Liver (tissue), 9 donors: Measurements from ENCODE around the gene C22orf23. TPM values are rescaled to one million over a fixed set of nuclear protein-coding genes. Genes with fewer than 3 reads are reported as not detected.

Experiments used
- DNase-seq: peaks from one replicate; pipeline ENCODE4 v3.0.0-alpha.2; 2017; ENCODE audit warnings: low spot score
- H3K27ac ChIP-seq, 2 donors: one replicate each; pipeline ENCODE4 v1.7.0; 2013; ENCODE audit warnings: inconsistent platforms in 2 of 2, low read length in 2 of 2, control low read depth in 1 of 2, low read depth in 1 of 2, mild to moderate bottlenecking in 1 of 2
- H3K27me3 ChIP-seq, 4 donors: one replicate each; pipeline versions ENCODE4 v1.6.1 to v1.7.0; 2013; ENCODE audit warnings: low read length in 3 of 4, inconsistent platforms in 1 of 4, mild to moderate bottlenecking in 1 of 4, moderate library complexity in 1 of 4; ENCODE audit not compliant: control insufficient read depth in 4 of 4, insufficient read depth in 4 of 4
- H3K36me3 ChIP-seq, 4 donors: one replicate each; pipeline versions ENCODE4 v1.6.1 to v1.7.0; 2013; ENCODE audit warnings: low read length in 3 of 4, mild to moderate bottlenecking in 3 of 4, low read depth in 1 of 4, moderate library complexity in 1 of 4; ENCODE audit not compliant: control insufficient read depth in 4 of 4, insufficient read depth in 3 of 4
- H3K4me1 ChIP-seq, 4 donors: one replicate each; pipeline versions ENCODE4 v1.6.1 to v1.7.0; 2013; ENCODE audit warnings: low read length in 3 of 4, mild to moderate bottlenecking in 3 of 4, moderate library complexity in 1 of 4; ENCODE audit not compliant: control insufficient read depth in 4 of 4, insufficient read depth in 4 of 4
- H3K4me3 ChIP-seq, 3 donors: one replicate each; pipeline versions ENCODE4 v1.6.1 to v1.7.0; 2013; ENCODE audit warnings: low read length in 3 of 3, control low read depth in 1 of 3, low read depth in 1 of 3, mild to moderate bottlenecking in 1 of 3
- H3K9ac ChIP-seq, 2 donors: one replicate each; pipeline ENCODE4 v1.7.0; 2013; ENCODE audit warnings: low read length in 2 of 2, mild to moderate bottlenecking in 2 of 2, moderate library complexity in 2 of 2, control low read depth in 1 of 2, low read depth in 1 of 2
- H3K9me3 ChIP-seq, 4 donors: one replicate each; pipeline versions ENCODE4 v1.6.1 to v1.7.0; 2013; ENCODE audit warnings: low read length in 3 of 4; ENCODE audit not compliant: control insufficient read depth in 4 of 4
- ATF3 ChIP-seq: IDR thresholded peaks from 2 replicates; pipeline ENCODE4 v1.6.1; 2016; ENCODE audit warnings: antibody characterized with exemption
- CTCF ChIP-seq: fragments of 150-350 bp; IDR thresholded peaks from 2 replicates; pipeline ENCODE4 v1.5.1; 2017; ENCODE audit warnings: improper control_type of control experiment, low read depth, low read length; ENCODE audit not compliant: missing input control
- EGR1 ChIP-seq, 2 donors: IDR thresholded peaks; 2 replicates each; pipeline ENCODE4 v1.6.1; 2016 to 2018; ENCODE audit warnings: antibody characterized with exemption in 2 of 2, low read depth in 2 of 2
- FOXA1 ChIP-seq: IDR thresholded peaks from 2 replicates; pipeline ENCODE4 v1.6.1; 2016; ENCODE audit warnings: antibody characterized with exemption
- FOXA2 ChIP-seq: IDR thresholded peaks from 2 replicates; pipeline ENCODE4 v1.6.1; 2016; ENCODE audit warnings: antibody characterized with exemption
- GABPA ChIP-seq, 2 donors: IDR thresholded peaks in 1 of 2; conservative IDR thresholded peaks in 1 of 2; 2 replicates each; pipeline ENCODE4 v1.6.1; 2016; ENCODE audit warnings: antibody characterized with exemption in 2 of 2, mild to moderate bottlenecking in 1 of 2, moderate library complexity in 1 of 2
- HNF4A ChIP-seq, 2 donors: conservative IDR thresholded peaks; 2 replicates each; pipeline ENCODE4 v1.6.1; 2016; ENCODE audit warnings: antibody characterized with exemption in 2 of 2, mild to moderate bottlenecking in 2 of 2
- HNF4G ChIP-seq: IDR thresholded peaks from 2 replicates; pipeline ENCODE4 v1.6.1; 2016; ENCODE audit warnings: antibody characterized with exemption
- JUND ChIP-seq, 2 donors: IDR thresholded peaks; 2 replicates each; pipeline ENCODE4 v1.6.1; 2016; ENCODE audit warnings: antibody characterized with exemption in 2 of 2
- MAX ChIP-seq: IDR thresholded peaks from 2 replicates; pipeline ENCODE4 v1.6.1; 2016; ENCODE audit warnings: antibody characterized with exemption
- NR2F2 ChIP-seq: IDR thresholded peaks from 2 replicates; pipeline ENCODE4 v1.6.1; 2016; ENCODE audit warnings: antibody characterized with exemption
- RAD21 ChIP-seq, 2 donors: IDR thresholded peaks; 2 replicates each; pipeline ENCODE4 v1.6.1; 2016; ENCODE audit warnings: antibody characterized with exemption in 2 of 2, mild to moderate bottlenecking in 2 of 2
- REST ChIP-seq: IDR thresholded peaks from 2 replicates; pipeline ENCODE4 v1.6.1; 2016; ENCODE audit warnings: antibody characterized with exemption, mild to moderate bottlenecking
- RXRA ChIP-seq, 2 donors: IDR thresholded peaks; 2 replicates each; pipeline ENCODE4 v1.6.1; 2017 to 2018; ENCODE audit warnings: antibody characterized with exemption in 2 of 2, mild to moderate bottlenecking in 1 of 2
- SP1 ChIP-seq: IDR thresholded peaks from 2 replicates; pipeline ENCODE4 v1.6.1; 2018; ENCODE audit warnings: antibody characterized with exemption, mild to moderate bottlenecking
- TAF1 ChIP-seq: conservative IDR thresholded peaks from 2 replicates; pipeline ENCODE4 v1.6.1; 2016; ENCODE audit warnings: antibody characterized with exemption, mild to moderate bottlenecking
- ZBTB33 ChIP-seq: IDR thresholded peaks from 2 replicates; pipeline ENCODE4 v1.6.1; 2016; ENCODE audit warnings: antibody characterized with exemption
- WGBS: extraction: QIAGEN DNeasy Blood & Tissue Kit; methylation state at CpG from one replicate; pipeline ENCODE4 v1.1.7; 2013; 5-methylcytosine and 5-hydroxymethylcytosine counted together
- polyA plus RNA-seq, 2 donors: library from polyadenylated mRNA; stranded (reverse) in 1 of 2; unstranded in 1 of 2; fragments of 200-250 nt in 1 of 2; fragments of >200 nt in 1 of 2; fragmentation: Nextera tagmentation in 1 of 2; extraction: Ambion mirVana in 1 of 2; gene quantifications; one replicate each; pipeline versions ENCODE4 v1.2.1 to v1.2.3, GENCODE V29; 2013 to 2015
- total RNA-seq, 2 donors: library from RNA; depleted of rRNA; stranded (reverse); fragments of >200 nt; gene quantifications; one replicate each; pipeline ENCODE4 v1.2.3, GENCODE V29; 2014
- donor health status: healthy.
- donor health status: healthy.
- donor health status: healthy.
- donor health status: healthy.
- donor health status: healthy.

Gene C22orf23
- total and polyA plus RNA-seq, 4 donors, result 0.02 TPM; not detected in 3

GRCh38 chr22:37996079-37996478 is 42.7 kb upstream of the C22orf23 start:
- H3K27ac ChIP-seq, result no peak overlapping the region
- 66% methylated on average over 4 of the region's 4 CpGs for WGBS
- no peak overlapping the region for H3K4me3 ChIP-seq
- TF ChIP-seq FOXA2 (no peak), RXRA (IDR thresholded peaks at IDR 0.05) (no peak), CTCF (no peak), MAX (no peak), REST (no peak), GABPA (IDR thresholded peaks at IDR 0.05 in 1 of 2, conservative IDR thresholded peaks at IDR 0.05 in 1 of 2) (no peak), EGR1 (IDR thresholded peaks at IDR 0.05; ENCODE audit: low read depth in 2 of 2) (no peak), HNF4G (no peak), JUND (IDR thresholded peaks at IDR 0.05) (no peak), ATF3 (no peak), NR2F2 (no peak), RAD21 (IDR thresholded peaks at IDR 0.05) (no peak), SP1 (no peak)
- DNase-seq, result no peak
- no peaks in the 10 kb centered on the region for H3K9me3 ChIP-seq
- H3K36me3 ChIP-seq, result no peaks in the 10 kb centered on the region
- no peak overlapping the region for H3K9ac ChIP-seq
- H3K27me3 ChIP-seq, result no peaks in the 10 kb centered on the region
- no peaks in the 10 kb centered on the region for H3K4me1 ChIP-seq

- H3K4me3 ChIP-seq, result no peak overlapping the region
- no peak for DNase-seq
- H3K9me3 ChIP-seq, result no peaks in the 10 kb centered on the region
- no peak for TF ChIP-seq EGR1 (IDR thresholded peaks at IDR 0.05; ENCODE audit: low read depth in 2 of 2)
- TF ChIP-seq ZBTB33, result no peak
- TF ChIP-seq SP1, result no peak
- no peak for TF ChIP-seq TAF1
- no peak for TF ChIP-seq MAX
- TF ChIP-seq FOXA1, result no peak
- no peak for TF ChIP-seq CTCF
- no peak for TF ChIP-seq HNF4G
- TF ChIP-seq GABPA (IDR thresholded peaks at IDR 0.05 in 1 of 2, conservative IDR thresholded peaks at IDR 0.05 in 1 of 2), result no peak
- TF ChIP-seq ATF3, result no peak
- TF ChIP-seq HNF4A (conservative IDR thresholded peaks at IDR 0.05), result no peak
- no peak for TF ChIP-seq RXRA (IDR thresholded peaks at IDR 0.05)
- no peaks in the 10 kb centered on the region for H3K4me1 ChIP-seq
- 92% methylated on average over 4 of the region's 4 CpGs for WGBS
- no peaks in the 10 kb centered on the region for H3K27me3 ChIP-seq
- H3K27ac ChIP-seq, result no peak overlapping the region
- no peak overlapping the region for H3K9ac ChIP-seq
- H3K36me3 ChIP-seq, result no peaks in the 10 kb centered on the region
Measured at GRCh38 chr22:37995460-37995859, 42.1 kb upstream of the C22orf23 start.
